ENCODE results near the gene VGLL1.

DNA sequence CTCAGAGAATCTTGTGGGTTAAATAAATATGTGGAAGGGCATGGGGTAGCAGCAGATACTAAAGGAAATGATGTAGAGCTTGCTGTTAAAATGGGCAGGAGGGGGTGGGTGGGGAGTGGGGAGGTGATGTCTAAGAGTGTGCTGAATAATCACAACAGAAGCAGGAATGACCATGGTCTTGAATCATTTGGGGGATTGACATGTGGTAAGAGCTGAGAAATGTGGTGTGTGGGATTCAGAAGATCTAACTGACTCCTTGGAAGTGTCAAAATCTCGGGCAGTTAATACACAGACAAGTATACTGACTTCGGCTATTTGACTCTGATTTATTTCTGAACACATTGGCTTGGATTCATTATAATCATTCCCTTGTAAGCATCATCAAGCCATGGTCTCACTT lies 6.8 kb downstream of the VGLL1 start:
- TF ChIP-seq, protein P1, sequence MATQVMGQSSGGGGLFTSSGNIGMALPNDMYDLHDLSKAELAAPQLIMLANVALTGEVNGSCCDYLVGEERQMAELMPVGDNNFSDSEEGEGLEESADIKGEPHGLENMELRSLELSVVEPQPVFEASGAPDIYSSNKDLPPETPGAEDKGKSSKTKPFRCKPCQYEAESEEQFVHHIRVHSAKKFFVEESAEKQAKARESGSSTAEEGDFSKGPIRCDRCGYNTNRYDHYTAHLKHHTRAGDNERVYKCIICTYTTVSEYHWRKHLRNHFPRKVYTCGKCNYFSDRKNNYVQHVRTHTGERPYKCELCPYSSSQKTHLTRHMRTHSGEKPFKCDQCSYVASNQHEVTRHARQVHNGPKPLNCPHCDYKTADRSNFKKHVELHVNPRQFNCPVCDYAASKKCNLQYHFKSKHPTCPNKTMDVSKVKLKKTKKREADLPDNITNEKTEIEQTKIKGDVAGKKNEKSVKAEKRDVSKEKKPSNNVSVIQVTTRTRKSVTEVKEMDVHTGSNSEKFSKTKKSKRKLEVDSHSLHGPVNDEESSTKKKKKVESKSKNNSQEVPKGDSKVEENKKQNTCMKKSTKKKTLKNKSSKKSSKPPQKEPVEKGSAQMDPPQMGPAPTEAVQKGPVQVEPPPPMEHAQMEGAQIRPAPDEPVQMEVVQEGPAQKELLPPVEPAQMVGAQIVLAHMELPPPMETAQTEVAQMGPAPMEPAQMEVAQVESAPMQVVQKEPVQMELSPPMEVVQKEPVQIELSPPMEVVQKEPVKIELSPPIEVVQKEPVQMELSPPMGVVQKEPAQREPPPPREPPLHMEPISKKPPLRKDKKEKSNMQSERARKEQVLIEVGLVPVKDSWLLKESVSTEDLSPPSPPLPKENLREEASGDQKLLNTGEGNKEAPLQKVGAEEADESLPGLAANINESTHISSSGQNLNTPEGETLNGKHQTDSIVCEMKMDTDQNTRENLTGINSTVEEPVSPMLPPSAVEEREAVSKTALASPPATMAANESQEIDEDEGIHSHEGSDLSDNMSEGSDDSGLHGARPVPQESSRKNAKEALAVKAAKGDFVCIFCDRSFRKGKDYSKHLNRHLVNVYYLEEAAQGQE (IDR thresholded peaks at IDR 0.05; ENCODE audit: low read depth, low read length), result no peak
- no peak for TF ChIP-seq RAD21 (IDR thresholded peaks at IDR 0.05; ENCODE audit: low read length)
- TF ChIP-seq MXI1 (IDR thresholded peaks at IDR 0.05; ENCODE audit: low read depth, low read length), result no peak
- TF ChIP-seq, protein P2, sequence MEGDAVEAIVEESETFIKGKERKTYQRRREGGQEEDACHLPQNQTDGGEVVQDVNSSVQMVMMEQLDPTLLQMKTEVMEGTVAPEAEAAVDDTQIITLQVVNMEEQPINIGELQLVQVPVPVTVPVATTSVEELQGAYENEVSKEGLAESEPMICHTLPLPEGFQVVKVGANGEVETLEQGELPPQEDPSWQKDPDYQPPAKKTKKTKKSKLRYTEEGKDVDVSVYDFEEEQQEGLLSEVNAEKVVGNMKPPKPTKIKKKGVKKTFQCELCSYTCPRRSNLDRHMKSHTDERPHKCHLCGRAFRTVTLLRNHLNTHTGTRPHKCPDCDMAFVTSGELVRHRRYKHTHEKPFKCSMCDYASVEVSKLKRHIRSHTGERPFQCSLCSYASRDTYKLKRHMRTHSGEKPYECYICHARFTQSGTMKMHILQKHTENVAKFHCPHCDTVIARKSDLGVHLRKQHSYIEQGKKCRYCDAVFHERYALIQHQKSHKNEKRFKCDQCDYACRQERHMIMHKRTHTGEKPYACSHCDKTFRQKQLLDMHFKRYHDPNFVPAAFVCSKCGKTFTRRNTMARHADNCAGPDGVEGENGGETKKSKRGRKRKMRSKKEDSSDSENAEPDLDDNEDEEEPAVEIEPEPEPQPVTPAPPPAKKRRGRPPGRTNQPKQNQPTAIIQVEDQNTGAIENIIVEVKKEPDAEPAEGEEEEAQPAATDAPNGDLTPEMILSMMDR (IDR thresholded peaks at IDR 0.05), result no peak
- no peak for TF ChIP-seq EP300 (IDR thresholded peaks at IDR 0.05; ENCODE audit: borderline replicate concordance in 1 of 2, low read depth in 1 of 2, low read length in 1 of 2)
- TF ChIP-seq, protein P3, sequence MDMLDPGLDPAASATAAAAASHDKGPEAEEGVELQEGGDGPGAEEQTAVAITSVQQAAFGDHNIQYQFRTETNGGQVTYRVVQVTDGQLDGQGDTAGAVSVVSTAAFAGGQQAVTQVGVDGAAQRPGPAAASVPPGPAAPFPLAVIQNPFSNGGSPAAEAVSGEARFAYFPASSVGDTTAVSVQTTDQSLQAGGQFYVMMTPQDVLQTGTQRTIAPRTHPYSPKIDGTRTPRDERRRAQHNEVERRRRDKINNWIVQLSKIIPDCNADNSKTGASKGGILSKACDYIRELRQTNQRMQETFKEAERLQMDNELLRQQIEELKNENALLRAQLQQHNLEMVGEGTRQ (IDR thresholded peaks at IDR 0.05; ENCODE audit: borderline replicate concordance, low read depth, low read length), result no peak
- TF ChIP-seq, protein P4, sequence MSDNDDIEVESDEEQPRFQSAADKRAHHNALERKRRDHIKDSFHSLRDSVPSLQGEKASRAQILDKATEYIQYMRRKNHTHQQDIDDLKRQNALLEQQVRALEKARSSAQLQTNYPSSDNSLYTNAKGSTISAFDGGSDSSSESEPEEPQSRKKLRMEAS (IDR thresholded peaks at IDR 0.05; ENCODE audit: low read depth), result no peak
- TF ChIP-seq RXRA (IDR thresholded peaks at IDR 0.05; ENCODE audit: borderline replicate concordance, low read depth), result no peak
- no peak for TF ChIP-seq GATA2 (CRISPR knock-in tag; IDR thresholded peaks at IDR 0.05)
- TF ChIP-seq CHD2 (IDR thresholded peaks at IDR 0.05; ENCODE audit: low read length, partially characterized antibody), result no peak
